Central memory CD8-positive, alpha-beta T cell (primary cell): Measurements from ENCODE around the gene ULK4.
A peak's percentile ranks its signal among the peaks of the same experiment; 100 is the strongest.

Experiments used
- ATAC-seq: fragments of 150-1000 bp; cut with Tn5 transposase; replicated peaks from 2 replicates; pipeline ENCODE4 v1.10.0; 2022; ENCODE audit warnings: mild to moderate bottlenecking, moderate FRiP score, moderate number of reproducible peaks; ENCODE audit not compliant: poor library complexity, severe bottlenecking; ENCODE audit errors: extremely low read depth
- DNase-seq, 2 donors: peaks; one replicate each; pipeline ENCODE4 v3.0.0; 2021; ENCODE audit warnings: low spot score in 2 of 2
- H3K27ac Mint-ChIP-seq: one replicate; pipeline ENCODE4 v1.8.0; 2022; ENCODE audit warnings: low read depth, mild to moderate bottlenecking, moderate library complexity, mixed read lengths
- H3K27me3 Mint-ChIP-seq: one replicate; pipeline ENCODE4 v1.8.0; 2022; ENCODE audit warnings: mixed read lengths
- H3K36me3 Mint-ChIP-seq: one replicate; pipeline ENCODE4 v1.8.0; 2022; ENCODE audit warnings: mild to moderate bottlenecking, moderate library complexity, mixed read lengths; ENCODE audit not compliant: insufficient read depth
- H3K4me1 Mint-ChIP-seq: one replicate; pipeline ENCODE4 v1.8.0; 2022; ENCODE audit warnings: mixed read lengths
- H3K4me3 Mint-ChIP-seq: one replicate; pipeline ENCODE4 v1.8.0; 2022; ENCODE audit warnings: mild to moderate bottlenecking, moderate library complexity, mixed read lengths
- H3K9me3 Mint-ChIP-seq: one replicate; pipeline ENCODE4 v1.8.0; 2022; ENCODE audit warnings: mixed read lengths

The ULK4 gene

DNA sequence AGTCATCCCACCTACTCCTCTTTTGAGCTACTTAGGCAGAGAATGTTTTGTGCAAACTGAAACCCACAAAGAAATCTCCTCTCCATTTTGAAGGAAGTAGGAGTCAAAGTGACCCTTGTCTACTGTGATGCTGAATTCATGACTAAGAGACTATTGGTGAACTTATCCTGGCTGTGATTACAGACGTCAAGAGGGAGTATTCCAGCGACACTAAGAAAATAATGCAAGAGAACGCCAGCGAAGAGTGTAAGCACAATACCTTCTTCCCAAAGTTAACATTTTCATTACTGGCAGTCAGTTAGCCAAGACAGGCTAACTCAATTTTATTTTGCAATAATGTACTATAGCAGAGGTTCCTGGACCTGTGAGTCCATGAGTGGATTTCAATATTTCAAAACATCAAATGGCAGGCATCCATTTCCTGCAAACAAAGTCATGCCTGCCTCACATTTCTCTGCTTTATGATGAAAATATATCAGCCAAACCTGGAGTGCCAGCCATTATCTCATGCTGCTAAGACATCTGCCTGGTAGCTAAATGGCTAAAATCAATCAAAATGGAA, 703.6 kb downstream of the ULK4 start:
- ATAC-seq (no peak), DNase-seq (no peak)
- Mint-ChIP-seq H3K27me3 (no peaks in the 10 kb centered on the region), H3K9me3 (no peaks in the 10 kb centered on the region), H3K36me3 (no peaks in the 10 kb centered on the region), H3K27ac (no peak overlapping the region), H3K4me1 (no peaks in the 10 kb centered on the region), H3K4me3 (no peak overlapping the region)

DNA sequence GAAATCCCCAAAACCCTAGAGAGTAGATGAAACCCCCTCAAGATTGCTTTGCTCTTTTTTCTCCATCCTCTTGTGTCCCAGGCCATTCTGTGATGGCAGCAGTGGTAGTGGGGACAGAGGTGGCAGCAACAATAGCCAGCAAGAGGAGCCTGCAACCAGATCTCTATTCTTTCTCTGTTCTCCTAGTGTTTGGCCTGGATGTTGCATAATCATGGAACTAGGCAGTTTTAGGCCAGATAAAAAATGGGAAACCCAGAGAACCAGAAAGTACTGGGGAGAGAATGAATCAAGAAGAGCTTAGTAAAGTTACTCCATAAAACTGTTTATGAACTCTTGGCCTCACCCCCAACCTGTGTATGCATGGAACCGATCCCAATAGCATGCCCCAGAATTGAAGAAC, 710.3 kb downstream of the ULK4 start:
- Mint-ChIP-seq H3K9me3 (no peaks in the 10 kb centered on the region), H3K27ac (no peak overlapping the region), H3K27me3 (no peaks in the 10 kb centered on the region), H3K36me3 (peaks cover 1% of the 10 kb centered on the region), H3K4me3 (no peak overlapping the region), H3K4me1 (no peaks in the 10 kb centered on the region)
- ATAC-seq (no peak), DNase-seq (no peak)

DNA sequence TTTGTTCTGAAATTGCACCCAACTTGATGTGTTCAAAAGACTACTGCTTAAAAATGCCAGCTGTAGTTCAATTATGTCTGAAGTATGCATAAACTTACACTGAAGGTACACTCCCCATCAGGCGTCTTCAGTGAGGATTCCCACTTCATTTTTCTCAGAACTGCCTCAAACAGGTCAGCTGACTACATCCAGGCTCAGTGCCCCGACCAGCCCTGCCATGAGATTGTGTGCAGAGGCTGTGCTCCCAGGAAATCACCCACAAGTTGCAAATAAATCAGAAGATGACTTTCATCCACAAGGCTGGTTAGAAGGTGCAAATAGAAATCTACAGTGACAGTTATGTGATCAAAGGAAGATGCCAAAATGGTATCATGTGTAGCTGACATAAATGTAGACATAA, 711.1 kb downstream of the ULK4 start:
- DNase-seq (no peak), ATAC-seq (no peak)
- Mint-ChIP-seq H3K4me1 (no peaks in the 10 kb centered on the region), H3K36me3 (peaks cover 1% of the 10 kb centered on the region), H3K9me3 (no peaks in the 10 kb centered on the region), H3K27ac (no peak overlapping the region), H3K27me3 (no peaks in the 10 kb centered on the region), H3K4me3 (no peak overlapping the region)

DNA sequence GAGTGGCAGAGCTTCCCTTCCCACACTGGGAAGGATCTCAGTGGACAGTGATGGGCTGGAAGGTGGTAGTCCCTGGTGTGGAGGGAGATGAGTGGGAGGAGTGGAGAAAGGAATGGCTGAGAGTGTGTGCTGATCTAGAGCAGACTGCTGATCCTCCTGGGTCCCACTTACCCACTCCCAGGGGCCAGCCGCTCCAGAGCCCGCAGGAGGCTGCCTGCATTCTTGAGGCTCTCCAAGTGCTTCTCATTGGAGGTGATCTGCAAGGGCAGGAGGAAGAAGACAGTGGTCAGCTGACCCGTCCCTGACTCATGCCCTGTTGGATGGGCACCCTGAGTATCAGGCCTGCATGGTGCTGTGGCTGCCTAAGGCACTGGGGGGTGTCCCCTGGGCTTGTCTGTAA, 712.6 kb downstream of the ULK4 start:
- Mint-ChIP-seq H3K4me3 (no peak overlapping the region), H3K4me1 (no peaks in the 10 kb centered on the region), H3K27ac (no peak overlapping the region), H3K36me3 (peaks cover 1% of the 10 kb centered on the region), H3K9me3 (no peaks in the 10 kb centered on the region), H3K27me3 (no peaks in the 10 kb centered on the region)
- ATAC-seq, result no peak
- no peak for DNase-seq

DNA sequence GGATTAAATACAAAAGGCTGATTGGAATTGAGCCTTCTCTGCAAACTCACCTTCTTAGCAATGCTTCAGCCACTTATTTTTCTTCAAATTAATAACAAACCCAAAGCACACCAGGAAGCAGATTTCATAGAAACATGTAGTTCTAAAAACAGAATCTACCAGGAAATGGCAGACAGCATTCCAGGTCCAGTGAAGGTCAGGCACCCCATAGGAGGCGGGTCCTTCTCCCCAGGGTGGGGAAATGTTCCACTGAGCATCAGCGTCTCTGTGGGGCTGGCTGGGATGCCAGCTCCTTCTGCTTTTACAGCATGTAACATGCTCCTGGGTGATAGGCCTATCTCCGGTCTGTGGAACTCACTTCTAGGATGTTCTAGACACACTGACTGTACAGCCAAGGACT, 713.4 kb downstream of the ULK4 start:
- Mint-ChIP-seq H3K27me3 (no peaks in the 10 kb centered on the region), H3K27ac (no peak overlapping the region), H3K4me1 (peaks cover 2% of the 10 kb centered on the region), H3K36me3 (peaks cover 4% of the 10 kb centered on the region), H3K9me3 (no peaks in the 10 kb centered on the region), H3K4me3 (no peak overlapping the region)
- DNase-seq (no peak), ATAC-seq (no peak)

DNA sequence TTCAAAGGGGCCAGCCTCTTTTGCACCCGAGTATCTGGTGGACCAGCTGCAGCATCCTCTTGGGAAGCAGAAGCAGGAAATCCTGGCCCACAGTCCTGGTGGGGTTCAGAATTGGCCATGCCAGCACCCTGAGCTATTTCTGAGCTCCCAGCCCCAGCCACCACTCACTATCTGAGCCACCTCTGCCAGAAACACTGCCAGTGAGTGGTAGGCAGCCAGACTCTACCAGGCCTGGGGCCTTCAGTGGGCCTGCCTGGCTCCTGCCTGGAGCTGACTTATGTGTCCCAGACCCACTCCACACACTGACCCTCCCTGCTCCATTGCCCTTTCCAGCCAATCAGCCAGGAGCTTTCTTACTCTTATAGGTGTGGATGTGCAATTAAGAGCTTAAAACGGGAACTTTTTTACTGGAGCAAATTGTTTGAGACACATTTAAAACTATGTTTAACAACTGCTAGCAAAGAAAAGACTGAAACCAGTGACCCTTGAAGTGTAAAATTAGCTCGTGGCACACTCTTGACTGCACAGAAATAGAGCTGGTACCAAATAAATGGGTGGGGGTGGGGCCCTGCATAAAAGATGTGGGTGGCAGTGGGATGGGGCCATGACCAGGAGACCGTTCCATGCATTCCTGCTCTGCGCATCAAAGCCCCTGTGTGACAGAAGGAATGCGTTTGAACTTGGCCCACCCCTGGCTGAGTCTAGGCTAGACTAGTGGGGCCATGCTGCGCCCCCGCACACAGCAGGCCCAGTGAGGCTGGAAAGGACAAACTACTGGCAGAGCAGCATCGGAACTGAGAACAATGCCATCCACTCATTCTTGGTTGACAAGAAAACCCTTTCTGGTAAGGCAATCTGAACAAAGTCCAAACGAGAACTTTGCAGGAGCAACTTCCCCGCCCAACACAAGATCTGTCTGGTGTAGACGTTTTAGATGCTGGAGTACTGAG, 714.6 kb downstream of the ULK4 start:
- Mint-ChIP-seq H3K9me3 (no peaks in the 10 kb centered on the region), H3K27ac (no peak overlapping the region), H3K4me3 (no peak overlapping the region), H3K36me3 (peaks cover 4% of the 10 kb centered on the region), H3K4me1 (peaks cover 8% of the 10 kb centered on the region), H3K27me3 (no peaks in the 10 kb centered on the region)
- DNase-seq (no peak), ATAC-seq (no peak)

DNA sequence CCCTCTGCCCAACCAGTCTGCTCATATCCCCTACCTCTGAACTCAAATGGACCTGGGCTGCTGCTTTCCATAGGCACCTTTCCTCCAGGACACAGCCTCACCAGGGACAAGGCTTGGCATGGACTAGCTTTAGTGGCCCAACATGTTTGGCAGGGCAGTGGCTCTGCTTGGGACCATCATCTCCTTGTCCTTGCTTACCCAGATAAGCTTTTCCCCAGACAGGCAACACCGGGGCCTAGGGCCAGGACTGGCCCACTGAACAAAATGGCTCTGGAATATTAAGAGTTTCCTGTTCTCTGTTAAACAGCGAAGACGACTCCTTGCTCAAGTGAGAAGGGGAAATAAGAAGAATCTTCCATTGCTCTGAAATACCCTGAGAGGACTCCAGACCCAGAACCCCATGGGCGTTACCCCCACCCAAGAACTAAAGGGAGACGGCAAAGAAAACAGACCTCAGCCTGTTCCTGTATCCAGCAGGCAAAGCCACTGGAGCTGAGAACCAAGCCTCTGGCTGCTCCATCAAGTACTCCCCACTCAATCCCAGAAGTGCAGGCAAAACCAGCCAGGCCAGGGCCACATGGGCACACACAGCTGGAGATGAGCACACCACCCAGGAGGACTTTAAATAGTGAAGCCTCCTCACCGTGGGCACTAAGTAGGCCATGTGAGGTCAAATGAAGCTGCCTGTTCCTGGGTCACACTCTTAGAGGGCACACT, 717.1 kb downstream of the ULK4 start:
- no peak for ATAC-seq
- peaks cover 17% of the 10 kb centered on the region for H3K36me3 Mint-ChIP-seq
- peaks cover 8% of the 10 kb centered on the region for H3K4me1 Mint-ChIP-seq
- H3K9me3 Mint-ChIP-seq, result no peaks in the 10 kb centered on the region
- H3K4me3 Mint-ChIP-seq, result no peak overlapping the region
- H3K27ac Mint-ChIP-seq, result no peak overlapping the region
- no peaks in the 10 kb centered on the region for H3K27me3 Mint-ChIP-seq
- no peak for DNase-seq

DNA sequence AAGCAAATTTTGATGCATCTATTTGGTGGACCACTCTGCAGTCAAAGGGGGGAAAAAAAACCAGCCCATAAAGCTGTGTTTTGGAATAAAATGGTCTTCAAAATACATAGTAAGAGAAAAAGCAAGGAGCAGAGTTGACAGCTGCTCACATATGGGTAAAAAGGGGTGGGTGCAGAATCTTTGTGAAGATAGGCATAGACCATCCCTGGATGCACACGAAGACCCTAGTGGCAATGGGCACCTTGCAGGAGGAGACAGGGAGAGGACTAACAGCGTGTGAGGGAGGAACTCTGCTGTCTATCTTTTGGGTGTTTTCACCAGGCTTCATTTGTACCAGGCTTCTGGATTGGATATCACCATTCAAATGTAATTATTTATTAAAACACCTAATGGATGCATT, 718.7 kb downstream of the ULK4 start:
- Mint-ChIP-seq H3K27ac (no peak overlapping the region), H3K36me3 (peaks cover 32% of the 10 kb centered on the region), H3K9me3 (no peaks in the 10 kb centered on the region), H3K27me3 (no peaks in the 10 kb centered on the region), H3K4me1 (peaks cover 8% of the 10 kb centered on the region), H3K4me3 (no peak overlapping the region)
- ATAC-seq (no peak), DNase-seq (no peak)

DNA sequence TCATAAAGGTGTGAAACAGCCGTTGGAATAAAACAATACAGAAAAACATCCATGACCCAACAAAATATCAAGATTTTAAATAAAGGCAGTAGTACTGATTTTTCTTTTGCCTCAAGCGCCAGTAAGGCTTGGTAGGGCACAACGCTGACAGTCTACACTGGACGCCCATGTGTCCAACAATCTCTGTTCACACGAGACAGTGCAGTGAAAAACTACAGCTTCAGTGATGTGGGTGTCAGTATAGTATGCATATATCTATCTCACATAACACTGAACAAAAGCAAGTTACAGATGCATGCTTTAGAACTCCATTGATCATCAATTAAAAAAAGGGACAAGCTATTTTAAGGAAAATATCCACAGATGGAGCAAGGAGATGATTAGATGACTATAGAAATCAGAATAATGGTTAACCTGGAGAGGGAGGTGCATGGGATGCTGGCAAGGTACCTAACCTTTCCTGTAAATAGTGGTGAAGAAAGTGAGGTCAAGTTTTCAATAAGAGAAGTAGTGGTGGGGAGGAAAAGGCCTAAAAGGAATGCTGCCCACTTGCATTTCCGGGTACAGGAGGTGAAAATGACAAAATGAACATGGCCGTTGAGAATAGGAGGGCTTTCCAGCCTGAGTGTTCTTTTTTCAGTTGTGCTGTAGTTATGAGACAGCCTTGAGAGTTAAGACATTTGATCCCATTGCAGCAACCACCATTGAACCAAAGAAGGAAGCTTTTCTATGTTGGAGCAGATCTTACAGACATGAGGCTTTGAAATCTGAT, 719.9 kb downstream of the ULK4 start:
- H3K27ac Mint-ChIP-seq, result peak overlapping the region; percentile 12
- DNase-seq, result no peak
- no peak for ATAC-seq
- H3K27me3 Mint-ChIP-seq, result no peaks in the 10 kb centered on the region
- H3K36me3 Mint-ChIP-seq, result peaks cover 43% of the 10 kb centered on the region
- H3K9me3 Mint-ChIP-seq, result no peaks in the 10 kb centered on the region
- H3K4me3 Mint-ChIP-seq, result no peak overlapping the region
- H3K4me1 Mint-ChIP-seq, result peaks cover 13% of the 10 kb centered on the region

DNA sequence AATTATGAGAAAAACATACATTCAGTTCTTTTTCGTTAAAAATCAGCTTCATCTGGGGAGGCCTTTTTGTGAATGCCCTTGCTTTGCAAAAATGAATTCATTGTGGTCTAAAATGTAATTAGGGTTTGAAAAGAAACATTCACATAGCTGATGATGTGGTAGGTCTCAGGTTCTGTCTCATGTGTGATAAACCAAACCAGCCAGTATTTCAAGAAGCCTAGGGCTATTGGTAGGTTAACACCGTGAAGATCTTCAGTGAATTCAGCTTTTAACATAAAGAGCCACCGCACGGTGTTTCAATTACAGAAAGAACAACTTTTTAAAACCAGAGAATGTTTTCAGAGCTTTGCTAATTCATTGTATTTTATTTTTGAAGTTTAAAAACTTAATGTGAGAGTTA, 720.7 kb downstream of the ULK4 start:
- H3K27me3 Mint-ChIP-seq, result no peaks in the 10 kb centered on the region
- peaks cover 13% of the 10 kb centered on the region for H3K4me1 Mint-ChIP-seq
- ATAC-seq, result no peak
- no peak for DNase-seq
- H3K27ac Mint-ChIP-seq, result peak overlapping the region; percentile 12
- no peaks in the 10 kb centered on the region for H3K9me3 Mint-ChIP-seq
- H3K4me3 Mint-ChIP-seq, result no peak overlapping the region
- peaks cover 49% of the 10 kb centered on the region for H3K36me3 Mint-ChIP-seq

DNA sequence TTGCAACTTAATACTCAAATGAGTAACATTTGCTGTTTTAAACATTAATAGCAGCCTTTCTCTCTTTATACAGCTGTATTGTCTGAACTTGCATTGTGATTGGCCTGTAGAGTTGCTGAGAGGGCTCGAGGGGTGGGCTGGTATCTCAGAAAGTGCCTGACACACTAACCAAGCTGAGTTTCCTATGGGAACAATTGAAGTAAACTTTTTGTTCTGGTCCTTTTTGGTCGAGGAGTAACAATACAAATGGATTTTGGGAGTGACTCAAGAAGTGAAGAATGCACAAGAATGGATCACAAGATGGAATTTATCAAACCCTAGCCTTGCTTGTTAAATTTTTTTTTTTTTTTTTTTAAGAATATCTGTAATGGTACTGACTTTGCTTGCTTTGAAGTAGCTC, 722.3 kb downstream of the ULK4 start:
- Mint-ChIP-seq H3K4me3 (no peak overlapping the region), H3K27ac (no peak overlapping the region), H3K9me3 (no peaks in the 10 kb centered on the region), H3K36me3 (peaks cover 63% of the 10 kb centered on the region), H3K4me1 (peaks cover 13% of the 10 kb centered on the region), H3K27me3 (no peaks in the 10 kb centered on the region)
- DNase-seq, result no peak
- ATAC-seq, result no peak

DNA sequence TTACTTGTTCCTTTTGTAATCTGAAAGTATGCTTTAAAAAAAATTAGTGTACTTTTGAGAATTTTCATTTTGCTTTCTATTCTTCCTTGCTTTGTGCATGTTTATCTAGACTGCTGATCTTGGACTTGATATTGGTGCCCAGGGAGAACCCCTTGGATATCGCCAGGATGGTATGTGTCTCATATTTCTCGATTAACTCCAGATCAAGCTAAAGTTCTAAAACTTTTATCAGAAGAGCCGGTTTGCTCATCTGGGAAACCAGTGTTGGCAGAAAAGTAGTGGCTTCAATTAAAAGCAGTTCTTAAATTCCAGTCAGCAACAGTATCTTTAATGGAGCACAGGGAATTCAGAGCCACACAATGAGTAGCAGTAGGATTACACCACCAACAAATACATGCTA, 724.0 kb downstream of the ULK4 start:
- H3K4me1 Mint-ChIP-seq, result peaks cover 8% of the 10 kb centered on the region
- peak overlapping the region; percentile 41 for H3K27ac Mint-ChIP-seq
- no peaks in the 10 kb centered on the region for H3K27me3 Mint-ChIP-seq
- H3K36me3 Mint-ChIP-seq, result peaks cover 75% of the 10 kb centered on the region
- no peak for ATAC-seq
- DNase-seq, result no peak
- H3K9me3 Mint-ChIP-seq, result no peaks in the 10 kb centered on the region
- no peak overlapping the region for H3K4me3 Mint-ChIP-seq
